Skeletal muscle cell (primary cell): ENCODE results near the gene MTAP.

Experiments used
- DNase-seq: peaks from one replicate; pipeline ENCODE4 v3.0.0-alpha.2; 2010; ENCODE audit warnings: low read depth
- H3K4me3 ChIP-seq: 2 replicates; pipeline ENCODE4 v1.5.1; 2011; ENCODE audit warnings: low read depth, mild to moderate bottlenecking, control low read depth, low read length, moderate library complexity

MTAP gene

GRCh38 chr9:21802418-21803000 is at the start of gene MTAP:
Gene MTAP, plus strand, starts transcription at chr9:21802636. Its CDS starts 113 bp downstream, at chr9:21802749.
- H3K4me3 ChIP-seq = peak within 1 kb of the TSS; percentile 67
- DNase-seq = peak; percentile 89

- no peak for DNase-seq
- no peak overlapping the region for H3K4me3 ChIP-seq
Measured at GRCh38 chr9:21753523-21753922, 48.9 kb upstream of the MTAP start.

GRCh38 chr9:21754741-21755140 is 47.7 kb upstream of the MTAP start:
- H3K4me3 ChIP-seq = no peak overlapping the region
- DNase-seq = no peak

GRCh38 chr9:21758540-21758939 is 43.9 kb upstream of the MTAP start:
- DNase-seq = no peak
- H3K4me3 ChIP-seq = no peak overlapping the region

- no peak for DNase-seq
- H3K4me3 ChIP-seq = no peak overlapping the region
Measured at GRCh38 chr9:21761309-21761901, 41.0 kb upstream of the MTAP start.

- no peak overlapping the region for H3K4me3 ChIP-seq
- DNase-seq = no peak
Measured at GRCh38 chr9:21762064-21762463, 40.4 kb upstream of the MTAP start.

GRCh38 chr9:21764846-21765245 is 37.6 kb upstream of the MTAP start:
- no peak overlapping the region for H3K4me3 ChIP-seq
- DNase-seq = no peak

GRCh38 chr9:21766096-21766495 is 36.3 kb upstream of the MTAP start:
- no peak overlapping the region for H3K4me3 ChIP-seq
- no peak for DNase-seq

- DNase-seq = peak; percentile 81
- H3K4me3 ChIP-seq = no peak overlapping the region
Measured at GRCh38 chr9:21770871-21771560, 31.4 kb upstream of the MTAP start.

- H3K4me3 ChIP-seq = no peak overlapping the region
- DNase-seq = peak; percentile 69
Measured at GRCh38 chr9:21777701-21778100, 24.7 kb upstream of the MTAP start.

GRCh38 chr9:21778304-21778703 is 24.1 kb upstream of the MTAP start:
- no peak for DNase-seq
- H3K4me3 ChIP-seq = no peak overlapping the region

GRCh38 chr9:21779397-21779796 is 23.0 kb upstream of the MTAP start:
- DNase-seq = no peak
- no peak overlapping the region for H3K4me3 ChIP-seq

- no peak for DNase-seq
- H3K4me3 ChIP-seq = no peak overlapping the region
Measured at GRCh38 chr9:21781656-21782055, 20.8 kb upstream of the MTAP start.

- no peak for DNase-seq
- no peak overlapping the region for H3K4me3 ChIP-seq
Measured at GRCh38 chr9:21782205-21782604, 20.2 kb upstream of the MTAP start.

GRCh38 chr9:21788752-21789151 is 13.7 kb upstream of the MTAP start:
- H3K4me3 ChIP-seq = no peak overlapping the region
- DNase-seq = no peak

- DNase-seq = peak; percentile 76
- peak overlapping the region; percentile 12 for H3K4me3 ChIP-seq
Measured at GRCh38 chr9:21789541-21790037, 12.8 kb upstream of the MTAP start.

GRCh38 chr9:21795483-21795882 is 7.0 kb upstream of the MTAP start:
- DNase-seq = no peak
- no peak overlapping the region for H3K4me3 ChIP-seq

GRCh38 chr9:21796768-21797167 is 5.7 kb upstream of the MTAP start:
- DNase-seq = no peak
- H3K4me3 ChIP-seq = no peak overlapping the region

- H3K4me3 ChIP-seq = peak overlapping the region; percentile 67
- DNase-seq = no peak
Measured at GRCh38 chr9:21800931-21801682, 1.3 kb upstream of the MTAP start.
